Psoas muscle (tissue), 8 donors: ENCODE results near the gene NUP153. TPM values are rescaled to one million over a fixed set of nuclear protein-coding genes. Genes with fewer than 3 reads are reported as not detected.

Experiments used
- ATAC-seq, 4 donors: fragments of 200-7000 bp; cut with Tn5 transposase; one replicate each; pipeline ENCODE4 v1.9.1; 2020; ENCODE audit warnings: moderate library complexity in 3 of 4, mild to moderate bottlenecking in 2 of 4
- DNase-seq, 2 donors: peaks; one replicate each; pipeline ENCODE4 v3.0.0-alpha.2; 2020
- H3K27ac ChIP-seq: fragments of 200-600 bp; one replicate; pipeline ENCODE4 v1.8.0; 2022
- H3K27me3 ChIP-seq, 3 donors: fragments of 200-600 bp in 1 of 3; one replicate each; pipeline versions ENCODE4 v1.6.1 to v1.8.0; 2013 to 2022; ENCODE audit warnings: low read length in 2 of 3, mild to moderate bottlenecking in 2 of 3, moderate library complexity in 1 of 3; ENCODE audit not compliant: insufficient read depth in 3 of 3
- H3K36me3 ChIP-seq, 2 donors: fragments of 200-600 bp in 1 of 2; one replicate each; pipeline versions ENCODE4 v1.6.1 to v1.8.0; 2013 to 2022; ENCODE audit warnings: low read depth in 1 of 2, mild to moderate bottlenecking in 1 of 2, moderate library complexity in 1 of 2; ENCODE audit not compliant: insufficient read depth in 1 of 2
- H3K4me1 ChIP-seq: fragments of 200-600 bp; one replicate; pipeline ENCODE4 v1.8.0; 2022
- H3K4me3 ChIP-seq: fragments of 200-600 bp; one replicate; pipeline ENCODE4 v1.8.0; 2022; ENCODE audit warnings: mild to moderate bottlenecking
- H3K9me3 ChIP-seq: fragments of 200-600 bp; one replicate; pipeline ENCODE4 v1.8.0; 2022
- WGBS, 3 donors: extraction: QIAGEN DNeasy Blood & Tissue Kit; methylation state at CpG; one replicate each; pipeline versions ENCODE4 v1.1.6 to v1.1.7; 2013; 5-methylcytosine and 5-hydroxymethylcytosine counted together
- intact Hi-C, 2 donors: fragments of 100-400 bp; cut with DNase I; formaldehyde crosslinking; loops; one replicate each; pipeline versions ENCODE4 v1.11.0 to v1.14.2; 2022
- polyA plus RNA-seq, 3 donors: library from polyadenylated mRNA; stranded (reverse); fragments of 200-250 nt; gene quantifications; one replicate each; pipeline ENCODE4 v1.2.3, GENCODE V29; 2013
- total RNA-seq, 4 donors: library from RNA; stranded (reverse); fragmentation: NEBNext Ultra II Directional in 2 of 4; extraction: Animal tissue kit (Norgen Biotek cat#: 25700) in 2 of 4; gene quantifications; one replicate each; pipeline versions ENCODE4 v1.2.1 to v1.2.4, GENCODE V29; 2021 to 2023
- TF ChIP-seq, protein P1 (sequence below): fragments of 200-600 bp; IDR thresholded peaks from one replicate; pipeline ENCODE4 v1.8.0; 2022; ENCODE audit warnings: antibody characterized with exemption
- donor health status: healthy with polysubstance abuse.
- donor health status: DM: no; HTN: no; CAD: no; lungs with moderate emphysema.
- donor health status: Bipolar disorder and iron deficiency.
- donor health status: healthy.
- donor health status: DM: yes; HTN: yes; CAD: no.
- donor health status: DM: no; HTN: no; CAD: no.
- donor health status: DM: no; HTN: no; CAD: no.
- donor health status: DM: yes; HTN: yes; CAD: no.

Gene NUP153
- total and polyA plus RNA-seq, 7 donors = 12.4 to 62.1 (median 32.7) TPM

GRCh38 chr6:17707371-17707651 is 586 bp upstream of the NUP153 start:
- Histone ChIP-seq H3K9me3 (no peaks in the 10 kb centered on the region), H3K4me1 (peaks cover 29% of the 10 kb centered on the region), H3K27ac (peak overlapping the region; percentile 100), H3K27me3 (no peaks in the 10 kb centered on the region), H3K4me3 (peak overlapping the region; percentile 99), H3K36me3 (no peaks in the 10 kb centered on the region)
- ATAC-seq (no peak), DNase-seq (no peak)
- intact Hi-C loops = loop anchor here (2.0 to 5.0 kb wide), 2 partner anchors 107 to 280 kb away; partner anchors contain the start of genes FAM8A1 (in 1 of the 2) and KIF13A (in 1 of the 2)
- TF ChIP-seq, protein P1, sequence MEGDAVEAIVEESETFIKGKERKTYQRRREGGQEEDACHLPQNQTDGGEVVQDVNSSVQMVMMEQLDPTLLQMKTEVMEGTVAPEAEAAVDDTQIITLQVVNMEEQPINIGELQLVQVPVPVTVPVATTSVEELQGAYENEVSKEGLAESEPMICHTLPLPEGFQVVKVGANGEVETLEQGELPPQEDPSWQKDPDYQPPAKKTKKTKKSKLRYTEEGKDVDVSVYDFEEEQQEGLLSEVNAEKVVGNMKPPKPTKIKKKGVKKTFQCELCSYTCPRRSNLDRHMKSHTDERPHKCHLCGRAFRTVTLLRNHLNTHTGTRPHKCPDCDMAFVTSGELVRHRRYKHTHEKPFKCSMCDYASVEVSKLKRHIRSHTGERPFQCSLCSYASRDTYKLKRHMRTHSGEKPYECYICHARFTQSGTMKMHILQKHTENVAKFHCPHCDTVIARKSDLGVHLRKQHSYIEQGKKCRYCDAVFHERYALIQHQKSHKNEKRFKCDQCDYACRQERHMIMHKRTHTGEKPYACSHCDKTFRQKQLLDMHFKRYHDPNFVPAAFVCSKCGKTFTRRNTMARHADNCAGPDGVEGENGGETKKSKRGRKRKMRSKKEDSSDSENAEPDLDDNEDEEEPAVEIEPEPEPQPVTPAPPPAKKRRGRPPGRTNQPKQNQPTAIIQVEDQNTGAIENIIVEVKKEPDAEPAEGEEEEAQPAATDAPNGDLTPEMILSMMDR = no peak
- WGBS, 3 donors = 27 to 35% (median 33%) methylated on average over 5 of the region's 5 CpGs

GRCh38 chr6:17705778-17706579 is 746 bp downstream of the NUP153 start:
- Histone ChIP-seq H3K27me3 (no peaks in the 10 kb centered on the region), H3K4me1 (peaks cover 36% of the 10 kb centered on the region), H3K36me3 (no peaks in the 10 kb centered on the region), H3K4me3 (peak overlapping the region; percentile 99), H3K9me3 (no peaks in the 10 kb centered on the region), H3K27ac (peak overlapping the region; percentile 100)
- DNase-seq = peak; percentile 64 to 80
- 0 to 1% (median 1%) methylated on average over 49 to 58 of the region's 58 CpGs for WGBS, 3 donors
- intact Hi-C loops = loop anchor here (2.0 to 5.0 kb wide), 2 partner anchors 105 to 281 kb away; partner anchors contain the start of genes FAM8A1 (in 1 of the 2) and KIF13A (in 1 of the 2)
- TF ChIP-seq, protein P1 = no peak
- ATAC-seq = peak; percentile 60 to 71 (median 66)

- TF ChIP-seq, protein P1 = no peak
- H3K27ac ChIP-seq = peak overlapping the region; percentile 100
- WGBS, 3 donors = 0% methylated on average over 10 of the region's 10 CpGs
- no peaks in the 10 kb centered on the region for H3K9me3 ChIP-seq
- no peaks in the 10 kb centered on the region for H3K27me3 ChIP-seq
- DNase-seq (peak in 1 of 2 donors; percentile 35), ATAC-seq (peak; percentile 30 to 59 (median 46))
- H3K4me3 ChIP-seq = peak overlapping the region; percentile 99
- intact Hi-C loops = loop anchor here in 1 of 2 donors (5.0 kb wide), 1 partner anchor 282 kb away; the partner anchor contains the start of gene KIF13A
- no peaks in the 10 kb centered on the region for H3K36me3 ChIP-seq
- H3K4me1 ChIP-seq = peaks cover 41% of the 10 kb centered on the region
These were observed 1.3 kb downstream of the NUP153 start for GRCh38 chr6:17705428-17705777.

- ATAC-seq (peak in 1 of 4 donors; percentile 30), DNase-seq (no peak)
- H3K4me3 ChIP-seq = peak overlapping the region; percentile 99
- H3K4me1 ChIP-seq = peaks cover 47% of the 10 kb centered on the region
- H3K36me3 ChIP-seq = no peaks in the 10 kb centered on the region
- TF ChIP-seq, protein P1 = no peak
- no peaks in the 10 kb centered on the region for H3K9me3 ChIP-seq
- WGBS, 3 donors = 4 to 27% (median 14%) methylated on average over 1 of the region's 1 CpG
- intact Hi-C loops = loop anchor here in 1 of 2 donors (5.0 kb wide), 1 partner anchor 46 kb away; no protein-coding TSS in a partner anchor
- peak overlapping the region; percentile 100 for H3K27ac ChIP-seq
- no peaks in the 10 kb centered on the region for H3K27me3 ChIP-seq
These were observed 3.5 kb downstream of the NUP153 start for GRCh38 chr6:17703256-17703694.
